ENCODE data around the gene ANK3.

The ANK3 gene

DNA sequence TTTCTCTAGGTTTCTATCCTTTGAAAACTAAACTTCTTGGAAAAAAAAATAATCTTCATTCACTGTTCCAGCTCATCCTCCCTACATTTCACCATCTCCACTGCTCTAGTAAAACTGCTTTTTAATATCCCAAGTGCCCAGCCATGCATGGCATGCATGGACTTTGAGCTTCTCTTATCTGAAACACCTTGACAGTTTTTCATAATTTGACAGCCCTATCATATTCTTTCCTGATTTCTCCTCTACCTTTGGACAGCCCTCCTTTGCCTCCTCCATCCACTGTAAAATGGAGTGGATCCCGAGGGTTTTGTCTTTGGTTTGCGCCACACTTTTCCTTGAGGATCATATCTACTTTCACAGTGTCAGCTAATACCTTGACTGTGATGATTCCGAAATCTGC lies 212.8 kb downstream of the ANK3 start:
- H3K4me3 ChIP-seq (ENCODE audit: low read depth, low read length): no peak overlapping the region
- TF ChIP-seq, protein P1, sequence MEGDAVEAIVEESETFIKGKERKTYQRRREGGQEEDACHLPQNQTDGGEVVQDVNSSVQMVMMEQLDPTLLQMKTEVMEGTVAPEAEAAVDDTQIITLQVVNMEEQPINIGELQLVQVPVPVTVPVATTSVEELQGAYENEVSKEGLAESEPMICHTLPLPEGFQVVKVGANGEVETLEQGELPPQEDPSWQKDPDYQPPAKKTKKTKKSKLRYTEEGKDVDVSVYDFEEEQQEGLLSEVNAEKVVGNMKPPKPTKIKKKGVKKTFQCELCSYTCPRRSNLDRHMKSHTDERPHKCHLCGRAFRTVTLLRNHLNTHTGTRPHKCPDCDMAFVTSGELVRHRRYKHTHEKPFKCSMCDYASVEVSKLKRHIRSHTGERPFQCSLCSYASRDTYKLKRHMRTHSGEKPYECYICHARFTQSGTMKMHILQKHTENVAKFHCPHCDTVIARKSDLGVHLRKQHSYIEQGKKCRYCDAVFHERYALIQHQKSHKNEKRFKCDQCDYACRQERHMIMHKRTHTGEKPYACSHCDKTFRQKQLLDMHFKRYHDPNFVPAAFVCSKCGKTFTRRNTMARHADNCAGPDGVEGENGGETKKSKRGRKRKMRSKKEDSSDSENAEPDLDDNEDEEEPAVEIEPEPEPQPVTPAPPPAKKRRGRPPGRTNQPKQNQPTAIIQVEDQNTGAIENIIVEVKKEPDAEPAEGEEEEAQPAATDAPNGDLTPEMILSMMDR (IDR thresholded peaks at IDR 0.05; ENCODE audit: borderline replicate concordance, insufficient read depth, low read depth, low read length): no peak

DNA sequence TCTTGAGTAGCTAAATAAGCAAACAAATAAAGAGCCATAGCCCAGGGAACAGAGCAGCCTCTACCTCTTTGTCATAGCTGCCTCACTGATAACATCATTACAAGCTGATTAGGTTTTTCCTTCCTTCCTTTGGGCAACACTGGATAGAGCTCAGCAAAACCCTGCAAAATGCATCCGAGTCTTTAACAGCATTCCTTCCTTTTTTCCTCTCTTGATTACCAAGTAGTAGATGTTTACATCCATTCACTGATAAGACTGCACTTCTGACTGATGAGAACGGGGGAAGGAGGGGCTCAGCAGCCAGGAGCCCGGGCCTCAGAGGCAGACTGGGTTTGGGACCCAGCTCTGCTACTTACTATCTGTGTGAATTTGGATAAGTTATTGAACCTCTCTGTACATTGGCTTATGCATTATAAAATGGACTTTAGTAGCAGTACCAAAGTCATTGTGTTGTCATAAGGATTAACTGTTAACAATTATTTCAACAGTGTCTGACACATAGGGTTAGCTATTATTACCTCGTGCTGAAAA lies 214.2 kb downstream of the ANK3 start:
- H3K4me3 ChIP-seq (ENCODE audit: low read depth, low read length): no peak overlapping the region
- TF ChIP-seq, protein P1 (IDR thresholded peaks at IDR 0.05; ENCODE audit: borderline replicate concordance, insufficient read depth, low read depth, low read length): no peak

DNA sequence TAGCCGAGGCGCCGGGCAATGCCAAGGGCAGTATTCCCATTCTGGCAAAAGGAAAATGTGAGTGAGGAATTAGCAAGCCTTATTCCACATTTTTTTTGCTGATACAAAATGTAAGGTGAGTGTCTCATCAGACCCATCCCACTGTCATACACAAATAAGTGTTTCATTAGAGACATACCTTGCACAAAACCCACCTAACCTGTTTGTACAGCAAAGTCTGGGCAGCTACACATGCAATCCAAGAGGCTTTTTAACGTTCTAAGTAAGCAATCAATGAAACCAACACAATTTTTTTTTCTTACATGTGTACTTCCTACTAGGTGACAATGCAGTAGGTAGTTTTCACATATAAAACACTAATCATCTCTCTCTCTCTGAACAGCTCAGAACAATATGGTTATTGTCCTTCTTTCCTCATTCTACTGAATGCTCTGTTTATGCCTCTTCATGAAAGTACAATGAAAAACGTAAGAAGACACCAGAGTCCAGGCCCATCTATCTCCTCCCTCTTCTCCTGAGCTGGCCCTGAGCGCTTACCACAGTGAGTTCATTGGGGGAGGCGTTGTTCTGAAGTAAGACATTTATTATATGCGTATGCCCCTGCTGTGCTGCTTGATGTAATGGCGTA lies 217.2 kb downstream of the ANK3 start:
- H3K4me3 ChIP-seq (ENCODE audit: low read depth, low read length): no peak overlapping the region
- TF ChIP-seq, protein P1 (IDR thresholded peaks at IDR 0.05; ENCODE audit: borderline replicate concordance, insufficient read depth, low read depth, low read length): no peak

DNA sequence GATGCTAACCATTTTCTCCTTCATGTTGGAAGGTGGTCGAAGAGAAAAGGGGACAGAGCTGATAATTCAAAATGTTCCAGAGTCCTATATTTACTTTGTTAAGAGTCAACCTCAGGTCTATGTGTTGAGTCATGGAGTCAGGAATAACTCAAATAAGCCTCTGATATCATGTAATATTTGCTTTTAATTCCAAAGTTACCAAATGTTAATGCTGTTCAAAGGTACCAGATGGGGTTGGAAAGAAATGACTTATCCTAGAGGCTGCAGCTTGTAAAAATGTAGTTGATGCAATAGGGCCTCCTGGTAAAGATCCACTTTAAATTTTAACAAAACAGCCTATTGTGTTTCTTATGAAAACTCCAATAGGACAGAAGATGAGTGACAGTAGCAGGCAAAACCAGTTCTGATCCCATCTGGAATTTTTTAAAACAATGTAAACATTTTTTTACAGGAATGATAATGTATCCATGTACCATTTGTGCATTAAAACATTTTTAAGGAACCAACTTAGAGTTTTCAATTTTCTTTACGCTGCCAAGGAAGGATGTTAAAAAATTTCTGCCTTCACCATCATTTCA lies 218.2 kb downstream of the ANK3 start:
- TF ChIP-seq, protein P1 (IDR thresholded peaks at IDR 0.05; ENCODE audit: borderline replicate concordance, insufficient read depth, low read depth, low read length): no peak
- no peak overlapping the region for H3K4me3 ChIP-seq (ENCODE audit: low read depth, low read length)

DNA sequence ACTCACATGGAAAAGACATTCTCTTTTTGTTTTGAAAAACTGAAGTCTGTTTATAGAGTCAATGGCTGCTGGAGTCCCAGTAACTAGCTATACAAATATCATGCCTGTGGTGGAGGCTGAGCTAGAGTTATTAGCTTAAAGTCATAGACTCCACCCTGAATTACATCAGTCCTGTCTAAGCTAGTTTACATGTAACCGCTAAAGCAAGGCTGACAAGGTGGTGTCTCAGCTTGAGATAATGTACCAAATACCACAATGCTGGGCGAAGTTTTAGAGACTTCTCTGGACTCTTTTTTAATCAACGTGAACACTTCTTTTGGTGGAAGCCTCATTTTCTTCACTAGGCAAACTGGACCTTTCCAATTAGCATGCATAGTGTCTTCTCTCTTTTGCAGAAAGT lies 219.4 kb downstream of the ANK3 start:
- no peak overlapping the region for H3K4me3 ChIP-seq (ENCODE audit: low read depth, low read length)

DNA sequence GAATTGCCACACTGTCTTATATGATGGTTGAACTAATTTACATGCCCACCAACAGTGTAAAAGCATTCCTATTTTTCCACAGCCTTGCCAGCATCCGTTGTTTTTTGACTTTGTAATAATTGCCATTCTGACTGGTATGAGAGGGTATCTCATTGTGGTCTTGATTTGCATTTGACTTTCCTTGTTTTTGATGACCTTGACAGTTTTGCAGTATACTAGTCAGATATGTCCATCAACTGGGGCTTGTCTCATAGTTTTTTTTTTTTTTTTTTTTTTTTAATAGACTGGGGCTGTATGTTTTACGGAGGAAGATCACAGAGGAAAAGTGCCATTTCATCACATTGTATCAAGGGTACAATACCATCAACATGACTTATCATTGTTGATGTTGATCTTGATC lies 220.6 kb downstream of the ANK3 start:
- H3K4me3 ChIP-seq (ENCODE audit: low read depth, low read length): no peak overlapping the region
- TF ChIP-seq, protein P1 (IDR thresholded peaks at IDR 0.05; ENCODE audit: borderline replicate concordance, insufficient read depth, low read depth, low read length): no peak

More for the DNA sequence above, 219.4 kb downstream of the ANK3 start:
- TF ChIP-seq, protein P1 (IDR thresholded peaks at IDR 0.05; ENCODE audit: borderline replicate concordance, insufficient read depth, low read depth, low read length): no peak

DNA sequence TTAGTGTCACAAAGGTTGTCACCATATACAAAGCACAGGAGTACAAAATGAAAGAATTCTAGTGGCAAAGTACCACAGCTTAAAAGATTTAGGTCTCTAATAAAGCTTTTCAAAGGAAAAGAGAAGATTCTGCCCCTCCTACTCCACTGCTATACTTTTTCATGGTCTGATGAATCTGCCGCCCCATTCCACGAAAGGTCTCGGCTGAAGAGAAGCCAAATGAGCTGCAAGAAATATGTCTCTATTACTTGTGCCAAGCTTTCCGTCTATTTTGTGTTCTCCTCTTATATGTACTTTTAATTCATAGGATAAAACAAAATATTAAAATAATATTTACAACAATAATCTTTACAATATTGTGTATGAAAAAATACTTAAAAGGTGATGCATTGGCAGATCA lies 222.6 kb downstream of the ANK3 start:
- H3K4me3 ChIP-seq (ENCODE audit: low read depth, low read length): no peak overlapping the region
- TF ChIP-seq, protein P1 (IDR thresholded peaks at IDR 0.05; ENCODE audit: borderline replicate concordance, insufficient read depth, low read depth, low read length): no peak

Data from GM12875 (cell line).